Measurements from ENCODE around the gene FGF1. TPM values are rescaled to one million over a fixed set of nuclear protein-coding genes. Genes with fewer than 3 reads are reported as not detected.

The FGF1 gene
- polyA plus RNA-seq, 1 of the 3 experiments (the other 2 are of a cell fraction) = 5.3 TPM

DNA sequence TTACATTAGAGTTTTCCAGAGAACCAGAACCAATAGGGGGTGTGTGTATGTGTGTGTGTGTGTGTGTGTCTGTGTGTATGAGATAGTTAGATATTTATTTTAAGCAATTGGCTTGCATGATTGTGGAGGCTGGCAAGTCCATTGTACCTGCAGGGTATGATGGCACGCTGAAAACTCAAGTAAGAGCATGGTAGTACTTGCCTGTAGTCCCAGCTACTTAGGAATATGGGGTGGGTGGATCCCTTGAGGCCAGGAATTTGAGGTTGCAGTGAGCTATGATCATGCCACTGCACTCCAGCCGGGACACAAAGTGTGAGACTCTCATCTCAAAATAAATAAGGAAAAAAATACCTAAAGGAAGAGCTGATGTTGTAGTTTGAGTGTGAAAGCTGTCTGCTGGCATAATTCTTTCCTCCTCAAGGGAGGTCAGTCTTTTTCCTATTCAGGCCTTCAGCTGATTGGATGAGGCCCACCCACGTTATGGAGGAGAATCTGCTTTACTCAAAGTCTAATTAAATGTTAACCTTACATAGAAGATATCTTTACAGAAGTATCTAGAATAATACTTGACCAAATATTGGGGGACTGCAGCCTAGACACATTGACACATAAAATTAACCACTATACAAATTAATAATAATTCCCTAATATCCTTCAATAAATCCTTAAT, 107.6 kb downstream of the FGF1 start:
- ChIA-PET CTCF (interaction anchor here (1.6 kb wide), 2 partner anchors 34 to 121 kb away, joined by 5 read pairs; no protein-coding TSS in a partner anchor), POLR2A (no interaction called here)
- Histone ChIP-seq H3K4me3 (ENCODE audit: low read depth in 2 of 2, low read length in 1 of 2) (no peak overlapping the region), H3K9me2 (no peaks in the 10 kb centered on the region), H4K20me1 (ENCODE audit: insufficient read depth) (no peaks in the 10 kb centered on the region), H3K36me3 (replicated peaks in 1 of 2; ENCODE audit: control insufficient read depth in 1 of 2, insufficient read depth in 2 of 2, low read length in 1 of 2) (peaks cover 0 to 5% of the 10 kb centered on the region in 2 experiments), H3K4me1 (ENCODE audit: control insufficient read depth in 1 of 2, insufficient read depth in 2 of 2, low read depth in 1 of 2, low read length in 1 of 2) (no peaks in the 10 kb centered on the region), H3K9me3 (peaks cover 9% of the 10 kb centered on the region), H3K27ac (ENCODE audit: low read depth in 2 of 2, low read length in 1 of 2) (no peak overlapping the region), H2AFZ (ENCODE audit: low read depth) (no peak overlapping the region), H3K79me2 (ENCODE audit: insufficient read depth) (no peaks in the 10 kb centered on the region), H3K9ac (no peak overlapping the region), H3F3A (replicated peaks; ENCODE audit: insufficient read depth) (no peaks in the 10 kb centered on the region), H3K4me2 (no peak overlapping the region), H3K27me3 (ENCODE audit: insufficient read depth) (no peaks in the 10 kb centered on the region)
- 56% methylated on average over 3 of the region's 3 CpGs for WGBS (ENCODE audit: low lambda C conversion rate)
- DNase-seq = no peak
- no peak for TF ChIP-seq TCF12 (IDR thresholded peaks at IDR 0.05)
- no peak for TF ChIP-seq IRF3 (IDR thresholded peaks at IDR 0.05; ENCODE audit: low read depth, low read length)
- no peak for TF ChIP-seq SIN3A (IDR thresholded peaks at IDR 0.05; ENCODE audit: borderline replicate concordance, low read depth, low read length)
- TF ChIP-seq NFIC (IDR thresholded peaks at IDR 0.05; ENCODE audit: borderline replicate concordance) = no peak
- TF ChIP-seq TAF1 (IDR thresholded peaks at IDR 0.05; ENCODE audit: borderline replicate concordance, low read depth, low read length) = no peak
- no peak for TF ChIP-seq EP300 (IDR thresholded peaks at IDR 0.05; ENCODE audit: borderline replicate concordance in 1 of 2, low read depth in 1 of 2, low read length in 1 of 2)
- TF ChIP-seq MEF2A (IDR thresholded peaks at IDR 0.05; ENCODE audit: borderline replicate concordance, low read depth) = no peak
- TF ChIP-seq CHD2 (IDR thresholded peaks at IDR 0.05; ENCODE audit: low read length, partially characterized antibody) = no peak
- no peak for TF ChIP-seq RCOR1 (IDR thresholded peaks at IDR 0.05; ENCODE audit: low read length)
- TF ChIP-seq GABPA (IDR thresholded peaks at IDR 0.05; ENCODE audit: low read depth) = no peak
- no peak for TF ChIP-seq YY1 (IDR thresholded peaks at IDR 0.05; ENCODE audit: low read depth)
- no peak for TF ChIP-seq GATA2 (CRISPR knock-in tag; IDR thresholded peaks at IDR 0.05)
- TF ChIP-seq, protein P1, sequence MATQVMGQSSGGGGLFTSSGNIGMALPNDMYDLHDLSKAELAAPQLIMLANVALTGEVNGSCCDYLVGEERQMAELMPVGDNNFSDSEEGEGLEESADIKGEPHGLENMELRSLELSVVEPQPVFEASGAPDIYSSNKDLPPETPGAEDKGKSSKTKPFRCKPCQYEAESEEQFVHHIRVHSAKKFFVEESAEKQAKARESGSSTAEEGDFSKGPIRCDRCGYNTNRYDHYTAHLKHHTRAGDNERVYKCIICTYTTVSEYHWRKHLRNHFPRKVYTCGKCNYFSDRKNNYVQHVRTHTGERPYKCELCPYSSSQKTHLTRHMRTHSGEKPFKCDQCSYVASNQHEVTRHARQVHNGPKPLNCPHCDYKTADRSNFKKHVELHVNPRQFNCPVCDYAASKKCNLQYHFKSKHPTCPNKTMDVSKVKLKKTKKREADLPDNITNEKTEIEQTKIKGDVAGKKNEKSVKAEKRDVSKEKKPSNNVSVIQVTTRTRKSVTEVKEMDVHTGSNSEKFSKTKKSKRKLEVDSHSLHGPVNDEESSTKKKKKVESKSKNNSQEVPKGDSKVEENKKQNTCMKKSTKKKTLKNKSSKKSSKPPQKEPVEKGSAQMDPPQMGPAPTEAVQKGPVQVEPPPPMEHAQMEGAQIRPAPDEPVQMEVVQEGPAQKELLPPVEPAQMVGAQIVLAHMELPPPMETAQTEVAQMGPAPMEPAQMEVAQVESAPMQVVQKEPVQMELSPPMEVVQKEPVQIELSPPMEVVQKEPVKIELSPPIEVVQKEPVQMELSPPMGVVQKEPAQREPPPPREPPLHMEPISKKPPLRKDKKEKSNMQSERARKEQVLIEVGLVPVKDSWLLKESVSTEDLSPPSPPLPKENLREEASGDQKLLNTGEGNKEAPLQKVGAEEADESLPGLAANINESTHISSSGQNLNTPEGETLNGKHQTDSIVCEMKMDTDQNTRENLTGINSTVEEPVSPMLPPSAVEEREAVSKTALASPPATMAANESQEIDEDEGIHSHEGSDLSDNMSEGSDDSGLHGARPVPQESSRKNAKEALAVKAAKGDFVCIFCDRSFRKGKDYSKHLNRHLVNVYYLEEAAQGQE (IDR thresholded peaks at IDR 0.05; ENCODE audit: low read depth, low read length) = no peak
- TF ChIP-seq, protein P2, sequence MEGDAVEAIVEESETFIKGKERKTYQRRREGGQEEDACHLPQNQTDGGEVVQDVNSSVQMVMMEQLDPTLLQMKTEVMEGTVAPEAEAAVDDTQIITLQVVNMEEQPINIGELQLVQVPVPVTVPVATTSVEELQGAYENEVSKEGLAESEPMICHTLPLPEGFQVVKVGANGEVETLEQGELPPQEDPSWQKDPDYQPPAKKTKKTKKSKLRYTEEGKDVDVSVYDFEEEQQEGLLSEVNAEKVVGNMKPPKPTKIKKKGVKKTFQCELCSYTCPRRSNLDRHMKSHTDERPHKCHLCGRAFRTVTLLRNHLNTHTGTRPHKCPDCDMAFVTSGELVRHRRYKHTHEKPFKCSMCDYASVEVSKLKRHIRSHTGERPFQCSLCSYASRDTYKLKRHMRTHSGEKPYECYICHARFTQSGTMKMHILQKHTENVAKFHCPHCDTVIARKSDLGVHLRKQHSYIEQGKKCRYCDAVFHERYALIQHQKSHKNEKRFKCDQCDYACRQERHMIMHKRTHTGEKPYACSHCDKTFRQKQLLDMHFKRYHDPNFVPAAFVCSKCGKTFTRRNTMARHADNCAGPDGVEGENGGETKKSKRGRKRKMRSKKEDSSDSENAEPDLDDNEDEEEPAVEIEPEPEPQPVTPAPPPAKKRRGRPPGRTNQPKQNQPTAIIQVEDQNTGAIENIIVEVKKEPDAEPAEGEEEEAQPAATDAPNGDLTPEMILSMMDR (IDR thresholded peaks at IDR 0.05) = no peak
- TF ChIP-seq RAD21 (IDR thresholded peaks at IDR 0.05; ENCODE audit: low read length) = no peak
